Body of pancreas (tissue), 4 donors: ENCODE data around the gene CLTC. TPM values are rescaled to one million over a fixed set of nuclear protein-coding genes. Genes with fewer than 3 reads are reported as not detected.

Experiments
- ATAC-seq: fragments of 150-250 bp; one replicate; pipeline ENCODE4 v1.9.1; 2016
- DNase-seq, 4 donors: peaks; one replicate each; pipeline ENCODE4 v3.0.0-alpha.2; 2019
- H3K27ac ChIP-seq, 4 donors: fragments of 200-600 bp; sonication (generic); 1 replicate in 3 of 4; 2 replicates in 1 of 4; pipeline versions ENCODE4 v1.5.1 to v1.6.1; 2016 to 2019; ENCODE audit warnings: mild to moderate bottlenecking in 1 of 4, mixed read lengths in 1 of 4, moderate library complexity in 1 of 4
- H3K27me3 ChIP-seq, 2 donors: fragments of 200-600 bp; sonication (generic); one replicate each; pipeline ENCODE4 v1.6.0; 2016; ENCODE audit warnings: mild to moderate bottlenecking in 1 of 2
- H3K36me3 ChIP-seq, 2 donors: fragments of 200-600 bp; sonication (generic); replicated peaks in 1 of 2; 2 replicates each; pipeline ENCODE4 v1.5.1; 2016; ENCODE audit warnings: low read depth in 2 of 2; ENCODE audit not compliant: insufficient read depth in 1 of 2
- H3K4me1 ChIP-seq: fragments of 200-600 bp; sonication (generic); one replicate; pipeline ENCODE4 v1.6.0; 2016
- H3K4me3 ChIP-seq, 2 donors: fragments of 200-600 bp; sonication (generic); 1 replicate in 1 of 2; 2 replicates in 1 of 2; pipeline ENCODE4 v1.5.1; 2016 to 2019
- H3K9me3 ChIP-seq, 3 donors: fragments of 200-600 bp; sonication (generic); 1 replicate in 2 of 3; 2 replicates in 1 of 3; pipeline ENCODE4 v1.5.1; 2016
- POLR2A ChIP-seq, 3 donors: fragments of 450-650 bp; IDR thresholded peaks; one replicate each; pipeline ENCODE4 v1.6.1; 2016; ENCODE audit warnings: antibody characterized with exemption in 3 of 3, mild to moderate bottlenecking in 2 of 3
- WGBS, 2 donors: methylation state at CpG; one replicate each; pipeline ENCODE4 v1.1.5; 2017; 5-methylcytosine and 5-hydroxymethylcytosine counted together
- intact Hi-C: fragments of 100-400 bp; cut with DNase I; formaldehyde crosslinking; loops from one replicate; pipeline ENCODE4 v1.15.1; 2023
- total RNA-seq, 2 donors: library from RNA; depleted of rRNA; stranded (reverse); fragments of >200 nt; gene quantifications; one replicate each; pipeline ENCODE4 v1.1.0, GENCODE V29; 2016
- TF ChIP-seq, protein P1 (sequence below), 7 experiments: fragments of 450-650 bp in 4 of 7; fragments of 200-600 bp in 3 of 7; sonication (generic) in 3 of 7; IDR thresholded peaks; one replicate each; pipeline ENCODE4 v1.5.1; 2016 to 2019; ENCODE audit warnings: antibody characterized with exemption in 7 of 7

The CLTC gene
- total RNA-seq, 2 donors from 2014 or later: 78.1 to 112 TPM

DNA sequence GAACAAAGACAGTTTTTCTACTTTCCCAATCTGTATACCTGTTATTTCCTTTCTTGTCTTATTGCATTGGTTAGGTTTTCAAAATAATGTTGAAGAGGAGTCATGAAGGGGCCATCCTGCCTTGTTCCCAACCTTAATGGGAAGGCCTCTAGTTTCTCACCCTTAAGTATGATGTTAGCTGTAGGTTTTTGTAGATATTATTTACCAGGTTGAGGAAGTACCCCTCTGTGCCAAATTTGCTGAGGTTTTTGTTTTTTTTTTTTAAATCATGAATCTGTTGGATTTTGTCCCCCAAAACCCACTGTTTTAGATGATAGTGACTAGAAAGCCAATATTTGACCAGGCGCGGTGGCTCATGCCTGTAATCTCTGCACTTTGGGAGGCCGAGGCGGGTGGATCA is 124.1 kb downstream of the CLTC start:
- no peak for ATAC-seq
- Histone ChIP-seq H3K36me3 (no peaks in the 10 kb centered on the region), H3K27me3 (no peaks in the 10 kb centered on the region), H3K9me3 (no peaks in the 10 kb centered on the region), H3K4me1 (no peaks in the 10 kb centered on the region), H3K27ac (no peak overlapping the region), H3K4me3 (no peak overlapping the region)
- WGBS, 2 donors: 93 to 100% methylated on average over 4 of the region's 4 CpGs
- no peak for TF ChIP-seq POLR2A (IDR thresholded peaks at IDR 0.05)
- TF ChIP-seq, protein P1, sequence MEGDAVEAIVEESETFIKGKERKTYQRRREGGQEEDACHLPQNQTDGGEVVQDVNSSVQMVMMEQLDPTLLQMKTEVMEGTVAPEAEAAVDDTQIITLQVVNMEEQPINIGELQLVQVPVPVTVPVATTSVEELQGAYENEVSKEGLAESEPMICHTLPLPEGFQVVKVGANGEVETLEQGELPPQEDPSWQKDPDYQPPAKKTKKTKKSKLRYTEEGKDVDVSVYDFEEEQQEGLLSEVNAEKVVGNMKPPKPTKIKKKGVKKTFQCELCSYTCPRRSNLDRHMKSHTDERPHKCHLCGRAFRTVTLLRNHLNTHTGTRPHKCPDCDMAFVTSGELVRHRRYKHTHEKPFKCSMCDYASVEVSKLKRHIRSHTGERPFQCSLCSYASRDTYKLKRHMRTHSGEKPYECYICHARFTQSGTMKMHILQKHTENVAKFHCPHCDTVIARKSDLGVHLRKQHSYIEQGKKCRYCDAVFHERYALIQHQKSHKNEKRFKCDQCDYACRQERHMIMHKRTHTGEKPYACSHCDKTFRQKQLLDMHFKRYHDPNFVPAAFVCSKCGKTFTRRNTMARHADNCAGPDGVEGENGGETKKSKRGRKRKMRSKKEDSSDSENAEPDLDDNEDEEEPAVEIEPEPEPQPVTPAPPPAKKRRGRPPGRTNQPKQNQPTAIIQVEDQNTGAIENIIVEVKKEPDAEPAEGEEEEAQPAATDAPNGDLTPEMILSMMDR (IDR thresholded peaks at IDR 0.05): no peak
- intact Hi-C loops: no loop called here
- DNase-seq: no peak

DNA sequence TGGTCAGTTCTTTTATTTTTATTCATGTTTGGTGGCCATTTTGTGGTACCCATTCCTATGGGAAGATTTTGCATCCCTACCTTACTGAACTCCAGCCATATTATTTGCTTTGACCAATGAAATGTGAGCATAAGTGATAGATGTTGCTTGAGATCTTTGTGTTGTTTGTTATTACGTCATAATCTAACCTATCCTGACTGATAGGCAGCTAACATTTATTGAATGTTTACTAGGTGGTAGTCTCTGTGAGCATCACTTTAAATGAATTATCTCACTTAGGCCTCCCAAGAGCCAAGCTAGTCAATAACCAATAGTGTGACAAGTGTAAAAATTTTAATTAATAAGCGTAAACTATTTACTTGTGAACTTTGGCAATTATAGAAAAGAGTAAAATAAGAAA is 125.3 kb downstream of the CLTC start:
- ATAC-seq: no peak
- Histone ChIP-seq H3K27ac (no peak overlapping the region), H3K27me3 (no peaks in the 10 kb centered on the region), H3K9me3 (no peaks in the 10 kb centered on the region), H3K4me1 (no peaks in the 10 kb centered on the region), H3K4me3 (no peak overlapping the region), H3K36me3 (no peaks in the 10 kb centered on the region)
- intact Hi-C loops: no loop called here
- no peak for DNase-seq
- no peak for TF ChIP-seq POLR2A (IDR thresholded peaks at IDR 0.05)
- TF ChIP-seq, protein P1 (IDR thresholded peaks at IDR 0.05): no peak
- 85 to 90% methylated on average over 2 of the region's 2 CpGs for WGBS, 2 donors

Other genes starting within 250 kb of the CLTC start
- 10 to 100 TPM; 18.7 to 26.0 TPM for gene DHX40, start 54.3 kb upstream of the CLTC start, total RNA-seq
- 10 to 100 TPM; 15.3 to 15.5 TPM for gene PTRH2, start 87.5 kb downstream of the CLTC start, total RNA-seq
- 100 to 1,000 TPM; 174 to 259 TPM for gene VMP1, start 87.8 kb downstream of the CLTC start, total RNA-seq